ENCODE measurements around the gene TAGAP.

TAGAP gene

GRCh38 chr6:158996856-158997255 is 47.9 kb downstream of the TAGAP start:
- no peak for ATAC-seq

GRCh38 chr6:158993639-158994038 is 51.2 kb downstream of the TAGAP start:
- TF ChIP-seq CSDC2 (CRISPR knock-in tag; IDR thresholded peaks at IDR 0.05) = no peak
- TF ChIP-seq ZFP3 (CRISPR knock-in tag; IDR thresholded peaks at IDR 0.05) = no peak
- TF ChIP-seq PATZ1 (CRISPR knock-in tag; IDR thresholded peaks at IDR 0.05; ENCODE audit: borderline replicate concordance) = no peak
- no peak for TF ChIP-seq BACH2 (CRISPR knock-in tag; IDR thresholded peaks at IDR 0.05; ENCODE audit: borderline replicate concordance)
- no peak for TF ChIP-seq ZFP30 (CRISPR knock-in tag; IDR thresholded peaks at IDR 0.05)
- no peak for TF ChIP-seq ARNTL (CRISPR knock-in tag; IDR thresholded peaks at IDR 0.05; ENCODE audit: borderline replicate concordance, low read depth)
- TF ChIP-seq, protein P1, sequence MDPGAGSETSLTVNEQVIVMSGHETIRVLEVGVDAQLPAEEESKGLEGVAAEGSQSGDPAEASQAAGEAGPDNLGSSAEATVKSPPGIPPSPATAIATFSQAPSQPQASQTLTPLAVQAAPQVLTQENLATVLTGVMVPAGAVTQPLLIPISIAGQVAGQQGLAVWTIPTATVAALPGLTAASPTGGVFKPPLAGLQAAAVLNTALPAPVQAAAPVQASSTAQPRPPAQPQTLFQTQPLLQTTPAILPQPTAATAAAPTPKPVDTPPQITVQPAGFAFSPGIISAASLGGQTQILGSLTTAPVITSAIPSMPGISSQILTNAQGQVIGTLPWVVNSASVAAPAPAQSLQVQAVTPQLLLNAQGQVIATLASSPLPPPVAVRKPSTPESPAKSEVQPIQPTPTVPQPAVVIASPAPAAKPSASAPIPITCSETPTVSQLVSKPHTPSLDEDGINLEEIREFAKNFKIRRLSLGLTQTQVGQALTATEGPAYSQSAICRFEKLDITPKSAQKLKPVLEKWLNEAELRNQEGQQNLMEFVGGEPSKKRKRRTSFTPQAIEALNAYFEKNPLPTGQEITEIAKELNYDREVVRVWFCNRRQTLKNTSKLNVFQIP (CRISPR knock-in tag; IDR thresholded peaks at IDR 0.05; ENCODE audit: borderline replicate concordance, low read depth) = no peak
- no peak for TF ChIP-seq ISL1 (CRISPR knock-in tag; IDR thresholded peaks at IDR 0.05)
- no peak for TF ChIP-seq ZC3H10 (CRISPR knock-in tag; IDR thresholded peaks at IDR 0.05)
- no peak for TF ChIP-seq ESRRG (CRISPR knock-in tag; IDR thresholded peaks at IDR 0.05)
- no peak for ATAC-seq

More at GRCh38 chr6:158996856-158997255, 47.9 kb downstream of the TAGAP start:
- TF ChIP-seq CSDC2 (CRISPR knock-in tag; IDR thresholded peaks at IDR 0.05) (no peak), PATZ1 (CRISPR knock-in tag; IDR thresholded peaks at IDR 0.05; ENCODE audit: borderline replicate concordance) (no peak), CSRNP3 (CRISPR knock-in tag; IDR thresholded peaks at IDR 0.05) (no peak), OSR1 (CRISPR knock-in tag; IDR thresholded peaks at IDR 0.05) (no peak), TSHZ2 (CRISPR knock-in tag; IDR thresholded peaks at IDR 0.05) (no peak), TOX (CRISPR knock-in tag; IDR thresholded peaks at IDR 0.05; ENCODE audit: borderline replicate concordance) (no peak), TCF4 (CRISPR knock-in tag; IDR thresholded peaks at IDR 0.05; ENCODE audit: borderline replicate concordance) (no peak), ZNF8 (CRISPR knock-in tag; IDR thresholded peaks at IDR 0.05) (no peak), RARB (CRISPR knock-in tag; IDR thresholded peaks at IDR 0.05) (no peak), ZC3H10 (CRISPR knock-in tag; IDR thresholded peaks at IDR 0.05) (no peak), CREB5 (CRISPR knock-in tag; IDR thresholded peaks at IDR 0.05; ENCODE audit: low read depth) (no peak), ZFP30 (CRISPR knock-in tag; IDR thresholded peaks at IDR 0.05) (no peak), PPARA (CRISPR knock-in tag; IDR thresholded peaks at IDR 0.05; ENCODE audit: borderline replicate concordance) (no peak), ZNF70 (CRISPR knock-in tag; IDR thresholded peaks at IDR 0.05) (no peak)

Data from SK-N-SH treated with all-trans-retinoic acid at 6 μM for 48 hours (cell line).